HepG2 (cell line): ENCODE data around the gene HBD. TPM values are rescaled to one million over a fixed set of nuclear protein-coding genes. Genes with fewer than 3 reads are reported as not detected.

ENCODE experiments used
- ATAC-seq: fragments of 200-7000 bp; cut with Tn5 transposase; 3 replicates; pipeline ENCODE4 v1.9.1; 2020; ENCODE audit warnings: mild to moderate bottlenecking, moderate library complexity
- BruUV-seq: library from RNA; stranded (reverse); fragments of 400-500 nt; replicated peaks from 2 replicates; lab custom pipeline; 2021; lab: Mats Ljungman, UMichigan
- CTCF ChIA-PET: fragments of 300-600 bp; formaldehyde crosslinking; extraction: SDS; loops from one replicate; lab custom pipeline; 2021; ENCODE audit warnings: low total read pairs, inconsistent platforms, low intra/inter-chr PET ratio; lab: Yijun Ruan, JAX
- POLR2A ChIA-PET: fragments of 350-600 bp; sonication (Branson Sonifier 250); formaldehyde crosslinking; loops from one replicate; lab custom pipeline; 2020; ENCODE audit warnings: antibody characterized with exemption, inconsistent platforms; lab: Yijun Ruan, JAX
- DNase-seq: peaks from one replicate; pipeline ENCODE4 v3.0.0-alpha.2; 2015; ENCODE audit warnings: low spot score
- FAIRE-seq: peaks from 3 replicates; lab custom pipeline; 2011; peaks lifted over from hg19 to GRCh38; lab: Jason Lieb, UNC
- H2AFZ ChIP-seq: one replicate; pipeline ENCODE4 v1.6.1; 2011; ENCODE audit warnings: low read length, inconsistent platforms
- H3K27ac ChIP-seq: fragments of 300-600 bp; 3 replicates; pipeline ENCODE4 v1.8.0; 2011; ENCODE audit warnings: mixed run types, mild to moderate bottlenecking, mixed read lengths, low read length, inconsistent platforms; ENCODE audit not compliant: insufficient read depth; ENCODE audit errors: extremely low read length
- H3K27me3 ChIP-seq, 2 experiments: fragments of 200-600 bp in 1 of 2; 2 replicates in 1 of 2; 3 replicates in 1 of 2; pipeline versions ENCODE4 v1.6.0 to v1.8.0; 2011; ENCODE audit warnings: low read length in 2 of 2, mild to moderate bottlenecking in 2 of 2, moderate library complexity in 2 of 2, inconsistent platforms in 1 of 2; ENCODE audit not compliant: insufficient read depth in 2 of 2, control insufficient read depth in 1 of 2
- H3K36me3 ChIP-seq, 2 experiments: fragments of 200-600 bp in 1 of 2; replicated peaks in 1 of 2; 2 replicates in 1 of 2; 3 replicates in 1 of 2; pipeline versions ENCODE4 v1.5.1 to v1.8.0; 2011; ENCODE audit warnings: low read length in 2 of 2, inconsistent platforms in 1 of 2; ENCODE audit not compliant: insufficient read depth in 2 of 2, control insufficient read depth in 1 of 2
- H3K4me1 ChIP-seq: 2 replicates; pipeline ENCODE4 v1.5.1; 2012; ENCODE audit warnings: low read length, inconsistent platforms; ENCODE audit not compliant: insufficient read depth
- H3K4me2 ChIP-seq: 2 replicates; pipeline ENCODE4 v1.6.0; 2011; ENCODE audit warnings: low read depth, low read length, inconsistent platforms
- H3K4me3 ChIP-seq, 3 experiments: fragments of 200-600 bp in 1 of 3; sonication (generic), shearing (Covaris generic) in 1 of 3; replicated peaks in 1 of 3; 2 replicates each; pipeline ENCODE4 v1.5.1; 2011 to 2016; ENCODE audit warnings: low read length in 3 of 3, inconsistent platforms in 2 of 3, low read depth in 2 of 3, mild to moderate bottlenecking in 2 of 3, control low read depth in 1 of 3, mixed read lengths in 1 of 3; ENCODE audit not compliant: insufficient read depth in 1 of 3
- H3K79me2 ChIP-seq: one replicate; pipeline ENCODE4 v1.6.1; 2011; ENCODE audit warnings: low read length, inconsistent platforms; ENCODE audit not compliant: insufficient read depth
- H3K9ac ChIP-seq: 2 replicates; pipeline ENCODE4 v1.6.0; 2011; ENCODE audit warnings: mild to moderate bottlenecking, low read depth, low read length, inconsistent platforms; ENCODE audit not compliant: insufficient read depth
- H3K9me3 ChIP-seq: 2 replicates; pipeline ENCODE4 v1.5.1; 2012; ENCODE audit warnings: mild to moderate bottlenecking, low read length
- H4K20me1 ChIP-seq: 2 replicates; pipeline ENCODE4 v1.6.0; 2011; ENCODE audit warnings: inconsistent platforms, mild to moderate bottlenecking, low read length, moderate library complexity; ENCODE audit not compliant: insufficient read depth
- AKNA ChIP-seq: sonication (generic); formaldehyde crosslinking; IDR thresholded peaks from 2 replicates; pipeline ENCODE4 v1.4.0; 2020; ENCODE audit warnings: missing genetic modification reagents, borderline replicate concordance
- CBX1 ChIP-seq: IDR thresholded peaks from one replicate; pipeline ENCODE4 v1.6.1; 2016; ENCODE audit warnings: antibody characterized with exemption, low read depth
- CEBPB ChIP-seq: IDR thresholded peaks from 2 replicates; pipeline ENCODE4 v1.6.1; 2011; ENCODE audit warnings: low read depth, low read length, improper control_type of control experiment, borderline replicate concordance
- DMAP1 ChIP-seq: IDR thresholded peaks from 2 replicates; pipeline ENCODE4 v1.6.1; 2016
- KIAA2018 ChIP-seq: sonication (generic); formaldehyde crosslinking; IDR thresholded peaks from 2 replicates; pipeline ENCODE4 v1.5.0; 2020; ENCODE audit warnings: mild to moderate bottlenecking, missing genetic modification reagents, borderline replicate concordance
- NAIF1 ChIP-seq: sonication (generic); formaldehyde crosslinking; IDR thresholded peaks from 2 replicates; pipeline ENCODE4 v1.5.0; 2020; ENCODE audit warnings: mild to moderate bottlenecking, missing genetic modification reagents, borderline replicate concordance
- NCOA1 ChIP-seq: sonication (generic); formaldehyde crosslinking; IDR thresholded peaks from 2 replicates; pipeline ENCODE4 v1.9.0; 2021; ENCODE audit warnings: missing genetic modification reagents
- ZBTB21 ChIP-seq: sonication (generic); formaldehyde crosslinking; IDR thresholded peaks from 2 replicates; pipeline ENCODE4 v1.4.0; 2020; ENCODE audit warnings: missing genetic modification reagents
- ZFYVE20 ChIP-seq: sonication (generic); formaldehyde crosslinking; IDR thresholded peaks from 2 replicates; pipeline ENCODE4 v1.8.0; 2023; ENCODE audit warnings: low read depth, mild to moderate bottlenecking, moderate library complexity, missing genetic modification reagents, borderline replicate concordance
- ZNF331 ChIP-seq: sonication (generic); formaldehyde crosslinking; IDR thresholded peaks from 2 replicates; pipeline ENCODE4 v1.4.0; 2020; ENCODE audit warnings: missing genetic modification reagents
- ZNF629 ChIP-seq: sonication (generic); formaldehyde crosslinking; conservative IDR thresholded peaks from 2 replicates; pipeline ENCODE4 v1.5.0; 2020; ENCODE audit warnings: missing genetic modification reagents
- WGBS: methylation state at CpG from one replicate; pipeline ENCODE4 v1.1.6; 2017; ENCODE audit warnings: low lambda C conversion rate; 5-methylcytosine and 5-hydroxymethylcytosine counted together
- in situ Hi-C: cut with HindIII; loops from 2 replicates; pipeline ENCODE4 v1.10.0; 2017; ENCODE audit warnings: low pct_unique_long_range_greater_than_20kb; ENCODE audit not compliant: extremely low pct_ligation_motif_present
- intact Hi-C: fragments of 100-400 bp; cut with micrococcal nuclease; formaldehyde crosslinking; loops from one replicate; pipeline ENCODE4 v1.10.0; 2022; ENCODE audit not compliant: unreplicated experiment
- polyA plus RNA-seq, 8 experiments: library from polyadenylated mRNA; depleted of rRNA in 3 of 8; stranded (reverse) in 7 of 8; unstranded in 1 of 8; fragments of >200 nt; fragmentation: Illumina TruSeq in 4 of 8; extraction: Trizol in 4 of 8; gene quantifications; 2 replicates each; pipeline versions ENCODE4 v1.2.1 to v1.2.3, GENCODE V29; 2011 to 2016; ENCODE audit warnings: low read depth in 4 of 8, missing spikeins in 1 of 8, mixed read lengths in 1 of 8; ENCODE audit not compliant: insufficient read depth in 1 of 8
- total RNA-seq, 5 experiments: library from RNA; depleted of rRNA; stranded (reverse); fragments of >200 nt; fragmentation: Illumina TruSeq; extraction: Trizol; gene quantifications; 2 replicates each; pipeline ENCODE4 v1.2.3, GENCODE V29; 2016; ENCODE audit warnings: low read depth in 1 of 5

HBD gene
- total and polyA plus RNA-seq, 2 of the 13 experiments (the other 11 are each of a cell fraction or from before 2014, with no cell fraction given), result not detected

GRCh38 chr11:5223686-5224085 lies 10.6 kb downstream of the HBD start:
- WGBS, result 3% methylated on average over 1 of the region's 1 CpG
- in situ Hi-C loops, result no loop called here
- intact Hi-C loops, result no loop called here
- no peaks in the 10 kb centered on the region for H3K9me3 ChIP-seq
- peaks cover 0 to 3% of the 10 kb centered on the region in 2 experiments; a peak in 1 of 5 replicates for H3K27me3 ChIP-seq
- no peaks in the 10 kb centered on the region for H3K79me2 ChIP-seq
- no peaks in the 10 kb centered on the region for H3K4me1 ChIP-seq
- H2AFZ ChIP-seq, result no peak overlapping the region
- H3K9ac ChIP-seq, result no peak overlapping the region
- ChIA-PET CTCF (no interaction called here), POLR2A (no interaction called here)
- H4K20me1 ChIP-seq, result no peaks in the 10 kb centered on the region
- H3K27ac ChIP-seq, result no peak overlapping the region
- no peak overlapping the region for H3K4me2 ChIP-seq
- no peak overlapping the region for H3K4me3 ChIP-seq
- FAIRE-seq, result no peak
- no peaks in the 10 kb centered on the region for H3K36me3 ChIP-seq
- no peak for ATAC-seq
- no peak for DNase-seq
- no TSS peak for BruUV-seq
- TF ChIP-seq ZFYVE20 (no peak), NAIF1 (CRISPR knock-in tag) (no peak), NCOA1 (CRISPR knock-in tag) (no peak), KIAA2018 (CRISPR knock-in tag) (no peak), CEBPB (no peak), CBX1 (no peak), ZNF629 (CRISPR knock-in tag) (no peak), AKNA (CRISPR knock-in tag) (no peak), DMAP1 (CRISPR knock-in tag) (no peak), ZBTB21 (no peak), ZNF331 (CRISPR knock-in tag) (no peak)
